Tibial nerve (tissue), 4 donors: ENCODE data around the gene WWTR1.

Experiments
- EP300 ChIP-seq, 2 donors: sonication (generic); formaldehyde crosslinking; IDR thresholded peaks; one replicate each; pipeline ENCODE4 v1.6.1; 2017; ENCODE audit warnings: antibody characterized with exemption in 2 of 2, mild to moderate bottlenecking in 1 of 2
- POLR2A ChIP-seq, 2 donors: fragments of 450-650 bp; IDR thresholded peaks; one replicate each; pipeline ENCODE4 v1.6.1; 2017; ENCODE audit warnings: antibody characterized with exemption in 2 of 2, mild to moderate bottlenecking in 2 of 2, moderate library complexity in 2 of 2
- TF ChIP-seq, protein P1 (sequence below), 5 experiments: fragments of 200-600 bp in 3 of 5; fragments of 450-650 bp in 2 of 5; sonication (generic) in 3 of 5; IDR thresholded peaks; one replicate each; pipeline ENCODE4 v1.5.1; 2016 to 2019; ENCODE audit warnings: antibody characterized with exemption in 5 of 5, mild to moderate bottlenecking in 3 of 5, moderate library complexity in 2 of 5

- no peak for TF ChIP-seq EP300 (IDR thresholded peaks at IDR 0.05)
- TF ChIP-seq, protein P1, sequence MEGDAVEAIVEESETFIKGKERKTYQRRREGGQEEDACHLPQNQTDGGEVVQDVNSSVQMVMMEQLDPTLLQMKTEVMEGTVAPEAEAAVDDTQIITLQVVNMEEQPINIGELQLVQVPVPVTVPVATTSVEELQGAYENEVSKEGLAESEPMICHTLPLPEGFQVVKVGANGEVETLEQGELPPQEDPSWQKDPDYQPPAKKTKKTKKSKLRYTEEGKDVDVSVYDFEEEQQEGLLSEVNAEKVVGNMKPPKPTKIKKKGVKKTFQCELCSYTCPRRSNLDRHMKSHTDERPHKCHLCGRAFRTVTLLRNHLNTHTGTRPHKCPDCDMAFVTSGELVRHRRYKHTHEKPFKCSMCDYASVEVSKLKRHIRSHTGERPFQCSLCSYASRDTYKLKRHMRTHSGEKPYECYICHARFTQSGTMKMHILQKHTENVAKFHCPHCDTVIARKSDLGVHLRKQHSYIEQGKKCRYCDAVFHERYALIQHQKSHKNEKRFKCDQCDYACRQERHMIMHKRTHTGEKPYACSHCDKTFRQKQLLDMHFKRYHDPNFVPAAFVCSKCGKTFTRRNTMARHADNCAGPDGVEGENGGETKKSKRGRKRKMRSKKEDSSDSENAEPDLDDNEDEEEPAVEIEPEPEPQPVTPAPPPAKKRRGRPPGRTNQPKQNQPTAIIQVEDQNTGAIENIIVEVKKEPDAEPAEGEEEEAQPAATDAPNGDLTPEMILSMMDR (IDR thresholded peaks at IDR 0.05): no peak
- no peak for TF ChIP-seq POLR2A (IDR thresholded peaks at IDR 0.05)
These were observed 64.2 kb downstream of the WWTR1 start for GRCh38 chr3:149593418-149594160.
